HG03095 (cell line): ENCODE results near the gene PPFIBP2.

Experiments used
- ATAC-seq: cut with Tn5 transposase; IDR thresholded peaks from one replicate; pipeline ENCODE4 v1.9.1; 2021; ENCODE audit warnings: moderate library complexity; ENCODE audit not compliant: unreplicated experiment

Gene PPFIBP2

DNA sequence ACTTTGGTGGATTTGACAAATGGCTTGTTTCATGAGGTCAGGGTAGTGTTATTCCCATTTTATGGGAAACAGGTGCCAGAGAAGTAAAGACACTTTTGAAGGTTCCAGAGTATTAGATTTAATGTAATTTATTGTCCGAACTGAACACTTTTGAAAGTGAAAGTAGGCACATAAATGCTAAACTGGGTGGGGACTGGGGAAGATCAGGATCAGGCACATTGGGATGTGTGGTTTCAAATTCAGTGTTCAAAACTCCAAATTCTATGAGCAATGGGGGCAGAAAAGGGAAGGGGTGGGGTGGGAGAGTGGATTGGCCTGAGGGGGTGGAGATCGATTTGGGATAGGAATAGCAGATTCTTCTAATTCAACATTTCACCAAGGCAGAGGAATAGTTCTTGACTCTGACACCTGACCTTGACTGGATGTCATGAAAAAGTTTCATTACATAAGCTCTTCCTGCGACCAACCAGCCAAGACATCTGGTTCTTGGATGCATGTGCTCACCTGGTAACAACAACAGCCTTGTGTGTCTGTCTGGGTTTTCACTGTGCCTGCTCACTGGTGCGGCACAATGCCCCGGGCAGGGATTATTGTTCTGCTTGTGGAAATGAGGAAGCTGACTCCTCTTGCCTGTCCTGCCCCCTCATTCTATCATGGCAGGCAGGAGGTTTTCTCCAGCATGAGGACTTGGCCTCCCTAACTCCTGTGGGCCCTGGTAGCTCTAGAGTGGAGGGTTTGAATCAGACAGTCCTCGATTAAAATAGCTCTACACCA, 10.8 kb downstream of the PPFIBP2 start:
- no peak for ATAC-seq

DNA sequence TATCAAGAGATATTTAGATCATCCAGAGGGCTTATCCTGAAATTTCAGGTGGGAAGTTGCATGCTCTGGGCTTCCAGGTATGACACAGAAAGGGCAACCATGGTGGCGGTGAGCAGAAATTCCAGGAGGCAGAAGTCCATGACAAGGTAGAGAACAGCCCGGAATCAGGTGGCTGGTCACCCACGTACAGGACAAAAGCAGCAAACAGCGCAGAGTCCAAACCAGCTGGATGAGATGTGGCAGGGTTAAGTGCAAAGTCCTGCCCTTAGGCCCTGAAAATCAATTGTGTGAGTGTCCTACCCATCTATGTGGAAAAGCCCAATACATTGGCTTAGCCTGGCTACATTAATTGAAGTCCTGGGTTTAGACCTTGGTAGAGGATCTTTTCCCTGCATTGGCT, 11.6 kb downstream of the PPFIBP2 start:
- ATAC-seq: no peak

DNA sequence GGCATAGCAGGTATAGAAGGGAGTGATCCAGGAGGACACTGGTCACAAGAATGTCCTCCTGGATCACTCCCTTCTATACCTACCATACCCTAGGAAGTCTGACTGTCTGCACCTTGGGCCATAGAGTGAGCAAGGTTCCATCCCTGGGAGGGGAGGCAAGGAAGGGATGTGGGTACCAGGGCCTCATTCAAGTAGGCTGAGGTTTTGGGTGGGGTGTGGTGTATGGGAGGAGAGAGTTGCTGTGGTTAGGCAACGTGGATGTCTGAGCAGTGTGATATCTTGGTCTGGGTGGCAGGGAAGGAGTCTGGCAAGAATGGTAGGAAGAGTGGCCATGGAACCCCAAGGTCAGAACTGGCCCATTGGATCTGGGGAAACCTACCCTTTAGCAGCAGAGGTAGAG, 13.2 kb downstream of the PPFIBP2 start:
- no peak for ATAC-seq

DNA sequence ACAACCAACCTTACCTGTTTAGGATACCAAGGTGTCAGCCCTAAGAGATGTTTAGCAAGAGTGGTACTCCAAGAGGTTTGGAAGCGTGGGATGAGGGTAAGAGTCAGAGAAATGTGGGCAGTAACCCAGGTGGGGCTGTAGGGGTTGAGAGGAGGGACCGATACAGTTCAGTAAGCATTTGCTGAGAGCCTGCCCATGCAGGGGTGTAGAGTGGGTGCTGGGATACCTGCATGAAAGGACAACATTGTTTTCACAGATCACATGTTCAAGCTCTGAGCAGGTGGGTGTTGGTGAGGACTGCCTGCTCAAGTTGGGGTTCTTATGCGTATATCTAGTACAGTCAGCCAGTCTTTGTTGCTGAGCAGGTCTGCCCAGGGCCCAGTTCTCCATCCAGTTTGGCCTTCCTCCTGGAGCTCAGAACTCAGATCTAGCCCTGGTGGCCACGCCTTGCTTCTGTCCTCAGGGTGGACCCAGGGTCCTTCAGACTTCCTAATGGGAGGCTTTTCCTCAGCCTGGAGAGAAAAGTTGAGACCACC, 14.8 kb downstream of the PPFIBP2 start:
- no peak for ATAC-seq

DNA sequence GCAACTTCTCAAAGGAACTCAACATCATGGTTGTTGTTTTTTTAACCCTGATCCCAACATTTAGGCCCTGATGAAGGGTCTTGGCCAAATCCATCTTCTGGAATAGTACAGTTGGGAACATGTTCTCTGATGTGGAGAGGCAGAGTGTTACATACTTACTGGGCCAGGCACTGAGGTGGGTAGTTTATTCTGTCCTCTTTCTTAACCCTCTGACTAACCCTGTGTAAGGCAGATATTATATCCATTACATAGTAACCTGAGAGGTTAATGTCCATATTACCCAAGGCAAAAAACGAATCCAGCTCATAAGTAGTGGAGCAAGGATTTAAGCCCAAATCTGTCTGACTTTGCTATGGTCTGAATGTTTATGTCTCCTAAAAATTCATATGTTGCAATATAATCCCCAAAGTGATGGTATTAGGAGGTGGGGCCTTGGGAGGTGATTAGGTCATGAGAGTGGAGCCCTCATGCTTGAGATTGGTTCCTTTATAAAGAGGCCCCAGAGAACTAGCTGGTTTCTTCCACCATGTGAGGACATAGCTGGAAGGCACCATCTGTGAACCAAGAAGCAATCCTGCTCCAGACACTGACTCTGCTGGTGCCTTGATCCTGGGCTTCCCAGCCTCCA, 16.3 kb downstream of the PPFIBP2 start:
- no peak for ATAC-seq

DNA sequence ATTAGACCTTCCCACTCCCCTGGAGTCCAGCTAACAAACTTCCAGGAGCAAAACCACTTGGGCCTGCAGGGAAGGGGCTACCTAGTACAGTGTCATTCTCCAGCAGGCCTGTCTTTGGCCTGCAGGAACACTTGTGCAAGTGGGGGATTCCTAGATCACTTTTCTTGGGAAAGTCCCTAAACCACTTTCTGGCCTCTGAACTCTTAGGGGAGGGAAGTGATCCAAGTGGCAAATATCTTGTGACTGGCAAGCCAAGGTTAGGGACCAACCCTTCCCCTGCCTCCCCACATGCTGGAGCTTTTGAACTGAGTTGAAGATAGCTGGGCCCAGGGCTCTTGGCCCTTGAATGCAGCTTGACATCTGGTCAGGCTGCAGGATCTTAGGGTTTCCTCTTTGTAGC, 17.2 kb downstream of the PPFIBP2 start:
- no peak for ATAC-seq

DNA sequence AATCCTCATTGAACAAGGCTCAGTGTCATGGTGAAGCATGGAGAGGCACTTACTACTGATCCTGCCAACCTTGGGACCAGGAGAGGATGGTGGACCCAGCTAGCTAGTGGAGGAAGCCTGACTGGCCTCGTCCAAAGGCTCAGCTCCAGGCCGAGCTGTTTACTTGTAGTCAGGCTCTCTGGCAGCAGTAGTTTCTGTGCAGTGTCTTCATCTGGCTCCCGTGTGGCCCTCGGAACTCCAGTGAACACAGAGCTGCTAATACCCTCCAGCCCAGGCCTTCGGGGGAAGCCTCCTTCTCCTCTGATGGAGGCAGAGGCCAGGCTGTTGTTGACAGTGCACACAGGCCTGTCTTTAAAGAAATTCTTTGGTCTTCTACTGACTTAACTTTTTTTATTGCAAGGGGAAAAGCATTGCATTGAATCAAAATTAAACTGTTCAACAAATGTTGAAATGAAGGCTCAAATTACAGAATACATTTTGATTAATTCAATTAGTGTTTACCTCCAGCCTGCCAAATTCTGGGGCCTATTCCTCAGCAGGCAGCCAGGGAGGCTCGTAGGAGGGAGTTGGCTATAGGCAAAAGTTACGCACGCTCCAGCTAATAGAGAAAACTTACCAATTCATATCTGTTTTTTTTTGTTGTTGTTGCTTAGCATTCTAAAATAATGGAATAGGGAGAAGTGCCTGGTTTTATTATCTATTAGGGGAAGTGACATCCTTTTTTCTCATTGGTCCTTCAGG, 18.8 kb downstream of the PPFIBP2 start:
- ATAC-seq: no peak

DNA sequence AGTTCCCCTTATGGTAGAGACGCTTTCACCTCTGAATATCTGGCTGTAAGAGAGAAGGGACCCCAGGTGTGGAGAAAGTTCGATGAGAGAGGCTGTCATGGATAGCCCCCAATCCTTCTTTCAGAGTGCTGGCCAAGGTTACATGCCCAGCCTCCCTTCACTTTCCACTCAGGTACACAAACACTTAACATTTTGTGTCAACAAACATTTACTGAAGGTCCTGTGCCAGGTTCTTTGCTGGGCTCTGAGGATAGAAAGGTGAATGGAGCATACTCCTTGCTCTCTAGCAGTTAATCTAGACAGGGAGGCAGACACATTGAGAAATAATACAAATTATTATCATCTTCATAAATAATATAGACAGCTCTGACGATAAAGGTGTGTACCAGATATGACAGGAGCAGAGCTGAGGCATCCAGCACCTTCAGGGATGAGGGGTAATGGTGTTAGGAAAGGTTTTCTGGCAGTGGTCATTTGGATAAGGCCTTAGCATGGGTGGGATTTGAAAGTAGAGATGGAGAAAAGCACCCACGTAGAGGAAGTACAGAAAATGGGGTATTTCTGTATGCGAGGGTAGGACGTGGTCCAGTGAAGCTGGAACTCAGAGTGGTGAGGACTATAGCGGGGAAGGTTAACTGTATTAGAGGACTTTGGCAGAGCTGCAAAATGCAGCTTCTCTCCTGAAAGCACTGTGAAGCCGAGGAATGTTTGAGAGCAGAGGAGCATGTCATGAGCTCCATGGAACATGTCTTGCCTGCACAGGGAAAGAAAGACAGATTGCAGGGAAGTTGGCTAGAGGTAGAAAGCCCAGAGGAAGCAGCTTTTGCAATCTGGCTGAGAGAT, 19.6 kb downstream of the PPFIBP2 start:
- ATAC-seq: peak; percentile 30

DNA sequence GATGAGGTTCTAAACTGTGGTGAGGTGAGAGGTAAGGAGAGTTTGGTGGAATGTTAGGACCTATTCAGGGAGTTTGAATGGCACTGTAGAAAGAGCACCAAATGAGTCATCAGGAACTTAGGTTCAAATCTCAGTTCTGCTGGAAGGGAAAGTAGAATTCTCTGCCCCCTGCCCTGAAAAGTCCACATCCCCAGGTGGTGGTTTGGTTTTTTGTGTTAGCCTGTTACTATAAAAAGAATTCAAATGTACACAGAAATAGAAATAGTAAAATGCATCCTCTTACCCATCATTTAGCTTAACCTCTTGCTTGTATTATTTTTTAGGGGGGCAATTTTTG, 20.2 kb downstream of the PPFIBP2 start:
- peak; percentile 45 for ATAC-seq

DNA sequence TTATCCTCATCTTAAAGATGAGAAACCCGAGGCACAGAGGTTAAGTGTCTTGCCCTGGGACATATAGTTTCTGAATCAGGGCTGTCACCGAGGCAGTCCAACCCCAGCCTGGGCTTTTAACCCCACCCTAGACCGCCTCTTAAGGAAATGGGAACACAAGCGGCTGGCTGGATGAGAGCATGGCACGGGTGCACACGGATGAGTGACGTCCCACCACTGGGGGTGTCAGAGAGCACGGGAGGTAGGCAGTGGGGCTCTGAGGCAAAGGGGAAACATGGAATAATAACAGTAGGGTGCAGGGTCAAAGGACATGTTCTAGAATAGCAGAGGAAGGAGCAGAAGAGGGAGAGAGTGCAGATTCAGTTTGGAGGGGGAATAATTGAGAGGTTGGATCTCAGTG, 22.3 kb downstream of the PPFIBP2 start:
- no peak for ATAC-seq

DNA sequence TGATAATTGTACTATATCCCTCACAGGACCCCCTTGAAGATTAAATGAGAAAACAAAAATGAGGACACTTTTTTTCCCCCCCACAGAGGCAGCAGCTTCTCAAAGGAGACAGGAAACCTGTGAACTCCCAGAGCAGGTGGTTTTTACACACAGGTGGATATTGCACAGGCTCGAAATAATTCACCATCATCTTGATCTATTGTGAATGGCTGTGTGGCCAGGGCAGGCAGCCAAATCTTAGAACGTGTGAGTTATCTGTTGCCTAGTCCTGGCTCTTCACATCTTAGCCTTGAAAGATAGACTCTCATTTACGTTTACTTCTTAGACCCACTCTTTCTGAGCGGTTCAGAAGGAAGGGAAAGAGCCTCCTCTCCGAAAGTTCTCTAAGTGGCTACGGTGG, 23.5 kb downstream of the PPFIBP2 start:
- ATAC-seq: no peak

DNA sequence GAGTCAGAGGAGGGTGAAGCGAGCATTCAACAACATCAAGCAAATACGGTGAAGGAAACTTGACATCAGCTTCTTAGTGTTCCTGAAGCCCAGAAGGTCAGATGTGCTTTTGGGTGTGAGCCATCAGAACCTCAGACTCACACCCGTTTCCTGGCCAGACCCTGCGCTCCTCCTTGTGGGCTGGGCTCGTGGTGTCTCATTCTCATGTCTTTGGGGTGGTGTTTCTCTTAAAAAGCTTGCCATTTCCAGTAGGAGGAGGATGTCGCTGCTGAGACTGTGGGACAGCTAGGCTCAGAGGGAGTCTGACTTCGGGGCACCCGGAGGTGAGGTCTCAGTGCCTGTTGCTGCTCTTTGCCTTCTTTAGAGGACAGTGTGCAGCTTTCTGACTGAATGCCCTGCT, 24.2 kb downstream of the PPFIBP2 start:
- no peak for ATAC-seq

DNA sequence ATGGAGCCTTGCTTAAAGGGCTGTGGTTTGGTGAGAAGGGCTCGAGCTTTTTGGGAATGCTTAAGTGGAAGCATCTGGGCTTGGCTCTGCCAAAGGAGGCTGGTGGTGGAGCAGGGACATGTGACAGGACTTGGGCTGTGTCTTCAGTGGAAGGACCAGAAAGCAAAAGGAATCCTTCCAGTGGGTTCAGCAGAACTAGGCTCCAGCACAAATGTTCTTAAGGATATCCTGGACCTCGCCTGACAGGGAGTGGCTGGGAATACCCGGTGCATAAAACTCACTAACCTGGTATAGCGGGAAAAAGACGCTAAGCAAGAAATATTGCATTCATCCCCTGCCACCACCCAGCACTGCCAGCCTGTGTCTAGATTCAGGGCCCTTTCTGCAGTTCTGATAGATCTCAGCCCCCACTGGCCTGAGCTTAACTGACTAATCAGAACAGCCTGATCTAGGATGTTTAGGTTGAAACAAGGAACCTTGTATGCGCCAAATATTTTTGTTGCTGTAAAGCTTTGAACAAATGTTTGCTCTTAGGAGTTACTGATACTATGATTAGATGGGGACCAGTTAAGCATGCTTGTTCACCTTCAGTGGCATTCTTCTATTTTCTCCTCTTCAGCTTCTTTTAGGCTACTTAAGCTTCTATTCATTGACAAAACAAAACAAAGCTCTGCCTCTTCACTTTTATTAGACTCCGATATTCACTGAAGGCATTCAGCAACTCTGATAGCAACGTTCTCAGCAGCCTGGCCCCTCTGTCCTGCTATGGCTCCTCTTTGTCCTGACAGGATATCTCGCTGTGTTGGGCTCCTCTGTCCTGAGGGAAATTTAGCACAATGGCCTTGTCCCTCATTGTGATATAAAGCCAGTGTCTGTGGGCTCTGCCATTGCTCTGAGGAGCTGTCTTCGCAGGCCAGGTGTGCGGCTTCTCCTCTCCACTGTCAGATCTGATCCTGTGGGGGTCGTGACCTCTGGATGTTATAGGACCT, 25.0 kb downstream of the PPFIBP2 start:
- ATAC-seq: no peak

DNA sequence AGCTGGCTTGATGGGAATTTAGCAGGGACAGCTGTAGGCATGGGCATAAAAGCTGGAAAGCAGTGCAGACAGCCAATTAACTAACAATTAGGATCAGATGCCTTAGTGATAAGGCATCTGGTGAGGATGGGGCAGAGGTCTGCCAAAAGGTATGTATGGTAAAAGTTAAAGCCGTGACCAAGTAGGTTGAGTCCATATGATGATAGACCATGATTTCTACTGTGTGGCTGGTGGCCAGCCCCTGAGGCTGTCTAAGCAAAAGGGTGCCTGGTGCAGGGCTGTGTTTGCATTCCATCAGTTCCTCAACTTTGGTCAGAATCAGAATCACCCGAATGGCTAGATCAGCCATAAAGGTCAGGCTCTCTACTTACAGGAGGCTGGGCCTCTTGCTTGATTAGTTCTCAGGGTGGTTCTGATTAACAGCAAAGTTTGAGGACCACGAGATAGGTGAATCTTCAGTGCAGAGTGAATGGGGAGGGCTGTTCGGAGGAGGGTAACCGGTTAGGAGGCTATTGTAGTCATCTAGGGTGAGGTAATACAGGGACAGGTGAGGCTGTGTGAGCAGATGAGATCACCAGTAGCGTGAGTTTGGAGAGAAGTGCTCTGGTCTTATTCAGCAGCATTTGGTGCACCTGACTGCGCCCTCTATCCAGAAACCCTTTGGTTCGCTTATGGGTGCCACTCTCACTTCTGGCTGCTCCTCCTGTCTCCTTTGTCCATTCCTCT, 27.2 kb downstream of the PPFIBP2 start:
- ATAC-seq: no peak

DNA sequence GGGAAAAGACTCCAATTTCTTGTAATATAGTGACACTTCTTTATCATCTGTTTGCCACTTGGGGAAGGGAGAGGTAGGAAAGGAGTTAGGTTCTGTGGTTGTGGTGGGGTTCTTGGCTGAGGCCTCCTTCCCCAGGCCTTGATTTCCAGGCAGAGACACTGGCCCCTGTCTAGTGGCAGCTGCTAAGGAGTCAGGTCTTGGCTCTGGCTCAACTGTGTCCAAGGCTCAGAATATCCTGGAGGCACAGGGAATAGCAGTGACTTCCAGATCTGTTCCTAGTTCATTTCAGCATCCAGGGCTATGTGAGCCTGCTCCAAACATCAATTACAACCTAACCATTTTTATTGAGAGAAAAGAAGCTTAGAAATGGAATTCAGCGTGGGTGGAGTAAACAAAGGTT, 29.5 kb downstream of the PPFIBP2 start:
- ATAC-seq: no peak

DNA sequence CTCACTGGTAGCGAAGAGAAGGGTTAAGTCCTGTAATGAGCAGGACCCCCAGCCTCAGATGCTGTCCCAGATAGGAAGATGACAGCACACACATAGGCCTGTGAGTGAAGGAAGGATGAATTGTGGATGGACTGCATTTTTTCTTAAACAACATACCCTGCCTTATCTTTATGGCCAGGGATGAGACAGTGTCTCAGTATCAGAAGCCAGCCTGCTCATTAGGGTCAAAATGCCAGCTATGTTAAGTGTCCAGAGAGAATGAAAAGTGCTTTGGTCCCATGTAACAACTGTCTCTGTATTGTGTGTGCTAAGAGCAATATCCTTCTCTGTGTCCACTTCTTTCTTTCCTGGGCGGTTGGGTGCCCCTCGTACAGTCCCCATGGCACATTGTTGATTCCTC, 30.2 kb downstream of the PPFIBP2 start:
- no peak for ATAC-seq

DNA sequence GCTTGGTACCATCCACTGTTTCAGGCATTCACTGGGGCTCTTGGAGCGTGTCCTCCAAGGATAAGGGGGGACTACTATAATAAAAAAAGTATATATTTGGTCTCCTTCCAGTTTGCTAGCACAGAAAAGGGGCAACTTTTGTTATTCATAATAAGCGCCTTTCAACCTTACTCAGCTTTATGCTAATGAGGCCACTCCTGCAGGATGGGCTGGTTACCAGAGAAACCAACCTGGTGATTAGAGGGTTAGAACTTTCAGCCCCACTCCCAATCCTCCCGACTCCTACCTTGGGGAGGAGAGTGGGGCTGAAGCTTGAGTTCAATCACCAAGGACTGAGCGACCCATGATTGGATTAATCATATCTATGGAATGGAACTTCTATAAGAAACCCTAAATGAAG, 31.8 kb downstream of the PPFIBP2 start:
- ATAC-seq: no peak

DNA sequence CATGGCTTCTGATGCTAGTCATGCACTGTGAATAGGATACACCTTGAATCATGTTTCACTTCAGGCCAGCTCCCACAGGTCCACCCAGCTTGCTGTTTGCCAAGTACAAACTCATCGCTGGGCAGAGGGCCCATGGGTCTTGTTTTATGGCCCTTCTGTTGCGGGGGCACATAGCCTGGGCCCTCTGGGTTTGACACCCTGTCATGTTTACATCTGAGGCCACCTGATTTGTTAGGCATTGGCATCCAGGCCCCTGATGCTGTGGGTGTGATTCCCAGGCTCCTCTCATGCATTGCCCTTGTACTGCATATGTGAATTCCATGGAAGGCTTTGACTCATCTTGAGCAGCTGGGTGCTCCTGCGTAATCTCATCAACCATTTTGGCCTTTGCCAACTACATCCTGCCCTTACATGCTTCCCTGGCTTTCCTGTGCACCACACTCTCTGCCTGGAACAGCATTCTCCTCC, 32.6 kb downstream of the PPFIBP2 start:
- ATAC-seq: no peak

DNA sequence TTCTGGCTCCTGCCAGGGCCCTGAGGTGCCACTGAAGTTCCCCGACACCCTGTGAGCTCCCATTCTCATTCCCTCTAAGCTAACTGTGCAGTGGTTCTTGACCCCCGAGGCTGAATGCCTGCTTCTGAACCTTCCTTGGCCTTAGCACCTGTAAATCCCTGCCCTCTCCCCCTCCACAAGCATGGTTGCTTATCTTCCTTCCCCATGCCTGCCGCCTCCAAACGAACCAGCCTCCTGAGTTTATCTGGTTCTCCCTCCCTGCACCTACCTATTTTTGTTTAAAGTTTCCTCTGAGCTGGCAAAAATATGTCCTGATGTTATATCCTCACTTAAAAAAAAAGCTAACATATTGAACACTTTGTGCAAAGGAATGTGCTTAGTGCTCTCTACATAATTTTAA, 33.9 kb downstream of the PPFIBP2 start:
- ATAC-seq: no peak
